Measurements from ENCODE around the gene TRHDE.
"Not testable (repeated sequence)": the region's sequence is repeated elsewhere in the genome, so short reads cannot be mapped to it uniquely, and the experiment has no call there.

The TRHDE gene

DNA sequence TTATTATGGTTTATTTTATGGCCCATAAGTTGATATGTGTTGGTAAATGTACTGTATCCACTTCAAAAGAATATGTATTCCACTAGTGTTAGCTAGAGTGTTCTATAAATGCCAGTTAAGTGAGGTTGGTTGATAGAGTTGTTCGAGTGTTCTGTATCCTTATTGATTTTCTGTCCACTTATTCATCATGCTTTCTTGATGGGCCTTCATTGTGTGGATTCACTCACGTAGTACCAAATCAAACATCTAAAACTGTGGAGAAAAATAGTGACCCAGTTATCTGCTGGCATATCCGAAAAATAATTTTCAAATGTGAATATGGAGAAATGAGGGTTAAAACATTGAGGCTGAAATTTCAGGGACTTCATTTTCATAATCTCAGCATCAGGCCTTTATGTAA is 230.4 kb downstream of the TRHDE start:
- no peak for DNase-seq (ENCODE audit: low read depth in 1 of 2, low spot score in 1 of 2)

DNA sequence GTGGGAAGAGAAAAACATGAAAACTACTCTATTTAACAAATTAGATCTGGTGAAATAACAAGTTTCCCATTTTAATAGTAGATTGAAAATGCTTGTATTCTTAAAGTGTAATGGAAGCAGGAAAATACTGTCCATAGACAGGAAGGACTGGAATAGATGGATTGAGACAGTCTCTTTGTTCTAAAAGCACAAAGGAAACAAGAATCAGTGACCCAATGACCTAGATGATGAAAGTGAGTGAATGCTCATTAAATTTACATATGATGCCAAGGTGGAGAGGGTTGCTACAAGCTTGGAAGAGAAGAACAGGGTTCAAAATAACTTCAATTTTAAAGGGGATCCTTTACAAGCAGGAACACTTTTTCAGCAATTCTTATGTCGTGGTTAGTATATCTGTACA is 233.1 kb downstream of the TRHDE start:
- DNase-seq (ENCODE audit: low read depth in 1 of 2, low spot score in 1 of 2) = no peak

DNA sequence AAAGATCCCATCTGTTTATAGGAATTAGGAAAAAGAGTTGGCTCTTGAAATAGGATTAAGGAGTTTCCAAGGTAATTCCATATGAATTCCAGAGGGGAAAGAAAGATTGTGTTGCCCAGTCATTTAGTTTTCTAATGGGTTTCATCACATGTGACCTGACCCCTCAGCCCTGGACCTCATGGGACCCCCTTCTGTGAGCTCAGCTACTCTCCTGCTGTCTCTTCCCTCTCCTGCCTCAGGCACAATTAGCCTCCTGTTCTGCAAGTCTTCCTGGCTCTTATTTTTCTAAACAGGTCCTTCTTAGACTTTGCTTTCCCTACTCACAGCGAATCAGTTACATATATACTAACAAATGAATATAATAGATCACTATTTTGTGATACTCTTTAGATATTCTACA is 237.7 kb downstream of the TRHDE start:
- no peak for DNase-seq (ENCODE audit: low read depth in 1 of 2, low spot score in 1 of 2)

DNA sequence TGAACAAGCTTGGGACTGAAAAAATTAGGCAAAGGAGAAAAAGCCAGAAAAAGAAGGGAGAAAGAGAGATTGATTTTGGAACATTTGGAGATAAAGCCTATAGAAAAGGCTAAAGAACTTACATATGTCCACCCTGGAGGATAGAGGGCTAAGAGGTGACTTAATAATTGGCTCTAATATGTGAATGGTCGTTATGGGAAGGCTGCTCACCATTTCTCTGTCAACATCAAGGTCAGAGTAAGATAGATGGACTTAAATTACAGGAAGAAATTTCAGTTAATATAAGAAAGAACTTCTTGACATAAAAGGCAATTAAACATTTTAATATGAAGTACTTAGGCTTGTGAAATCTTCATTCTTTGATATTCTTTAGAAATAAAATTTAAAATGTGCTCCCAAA is 238.6 kb downstream of the TRHDE start:
- no peak for DNase-seq (ENCODE audit: low read depth in 1 of 2, low spot score in 1 of 2)

DNA sequence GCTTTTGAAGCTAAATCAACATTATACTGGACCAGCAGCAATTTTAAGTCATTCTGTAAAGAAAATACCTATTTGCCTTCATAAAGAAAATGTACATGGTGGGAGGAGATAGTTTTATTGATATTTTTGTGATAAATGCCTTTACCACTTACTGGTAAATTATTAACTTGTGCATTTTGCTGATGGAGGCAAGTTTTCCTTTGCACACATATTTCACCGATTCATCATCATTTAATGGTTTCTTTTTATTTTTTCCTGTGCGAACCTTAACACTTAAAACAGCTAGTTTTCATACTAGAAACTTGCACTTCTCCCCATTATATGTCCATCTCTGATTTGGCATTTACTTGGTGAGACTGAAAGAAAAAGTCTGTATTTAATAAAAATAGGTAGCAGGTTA is 239.3 kb downstream of the TRHDE start:
- DNase-seq (ENCODE audit: low read depth in 1 of 2, low spot score in 1 of 2) = no peak

DNA sequence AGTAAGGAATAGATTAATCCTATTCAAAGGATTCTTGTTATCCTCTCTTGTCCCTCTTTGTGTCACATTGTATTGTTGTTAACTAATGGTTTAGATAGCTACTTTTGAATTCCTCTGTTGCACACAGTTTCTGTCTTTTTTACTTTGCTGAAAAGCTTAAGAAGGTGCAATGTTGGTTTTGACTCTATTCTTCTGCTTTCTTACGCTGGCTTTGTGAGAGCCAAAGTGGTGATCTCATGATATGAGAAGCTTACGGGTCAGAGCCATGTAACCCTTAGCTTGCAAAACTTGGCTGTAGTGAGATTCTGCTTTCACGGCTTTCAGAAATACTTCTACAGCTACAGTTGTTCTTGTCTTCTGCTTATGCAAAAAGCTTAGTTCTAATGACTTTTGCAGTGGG is 239.7 kb downstream of the TRHDE start:
- DNase-seq (ENCODE audit: low read depth in 1 of 2, low spot score in 1 of 2) = no peak

DNA sequence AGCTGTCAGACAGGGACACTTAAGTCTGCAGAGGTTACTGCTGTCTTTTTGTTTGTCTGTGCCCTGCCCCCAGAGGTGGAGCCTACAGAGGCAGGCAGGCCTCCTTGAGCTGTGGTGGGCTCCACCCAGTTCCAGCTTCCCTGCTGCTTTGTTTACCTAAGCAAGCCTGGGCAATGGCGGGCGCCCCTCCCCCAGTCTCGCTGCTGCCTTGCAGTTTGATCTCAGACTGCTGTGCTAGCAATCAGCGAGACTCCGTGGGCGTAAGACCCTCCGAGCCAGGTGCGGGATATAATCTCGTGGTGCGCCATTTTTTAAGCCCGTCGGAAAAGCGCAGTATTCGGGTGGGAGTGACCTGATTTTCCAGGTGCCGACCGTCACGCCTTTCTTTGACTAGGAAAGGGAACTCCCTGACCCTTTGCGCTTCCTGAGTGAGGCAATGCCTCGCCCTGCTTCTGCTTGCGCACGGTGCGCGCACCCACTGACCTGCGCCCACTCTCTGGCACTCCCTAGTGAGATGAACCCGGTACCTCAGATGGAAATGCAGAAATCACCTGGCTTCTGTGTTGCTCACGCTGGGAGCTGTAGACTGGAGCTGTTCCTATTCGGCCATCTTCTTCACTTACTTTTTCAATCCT is 248.0 kb downstream of the TRHDE start:
- not testable (repeated sequence) for DNase-seq (ENCODE audit: low read depth in 1 of 2, low spot score in 1 of 2)

DNA sequence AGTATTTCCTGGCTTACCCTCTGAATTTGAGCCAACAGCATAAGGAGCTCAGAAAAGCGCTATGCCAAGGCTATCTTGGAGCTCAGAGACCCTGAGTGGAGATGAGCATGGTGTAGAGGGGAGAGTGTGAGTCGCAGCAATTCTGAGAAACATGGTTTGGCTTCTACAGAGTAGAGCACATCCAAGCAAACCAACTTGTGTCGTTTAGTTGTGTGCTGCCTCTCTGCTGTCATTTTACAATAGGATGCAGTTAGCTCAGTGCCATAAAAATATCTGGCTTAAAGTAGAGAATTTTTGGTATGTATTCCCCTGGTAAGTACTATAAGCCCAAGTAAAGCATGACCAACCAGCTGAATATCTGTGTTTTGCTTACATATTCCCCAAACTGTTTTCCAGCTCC is 249.2 kb downstream of the TRHDE start:
- no peak for DNase-seq (ENCODE audit: low read depth in 1 of 2, low spot score in 1 of 2)

DNA sequence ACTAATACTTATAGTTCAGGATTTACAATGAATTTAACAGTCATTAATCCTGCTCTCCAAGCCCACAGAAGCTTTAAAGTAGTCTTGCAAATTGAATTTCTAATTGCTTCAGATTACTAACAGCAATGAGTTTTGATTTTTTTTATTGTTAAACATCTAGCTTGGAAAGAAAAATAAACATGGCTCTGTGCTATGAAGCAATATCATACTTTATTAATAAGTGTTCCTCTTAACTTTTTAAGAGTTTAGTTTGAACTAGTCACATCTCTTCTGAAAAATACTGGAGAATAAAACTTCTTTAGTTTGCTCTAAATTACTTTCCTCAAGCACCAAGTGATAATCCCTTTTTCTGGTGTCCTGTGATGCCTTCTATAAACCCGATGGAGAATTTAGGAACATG is 250.2 kb downstream of the TRHDE start:
- no peak for DNase-seq (ENCODE audit: low read depth in 1 of 2, low spot score in 1 of 2)

DNA sequence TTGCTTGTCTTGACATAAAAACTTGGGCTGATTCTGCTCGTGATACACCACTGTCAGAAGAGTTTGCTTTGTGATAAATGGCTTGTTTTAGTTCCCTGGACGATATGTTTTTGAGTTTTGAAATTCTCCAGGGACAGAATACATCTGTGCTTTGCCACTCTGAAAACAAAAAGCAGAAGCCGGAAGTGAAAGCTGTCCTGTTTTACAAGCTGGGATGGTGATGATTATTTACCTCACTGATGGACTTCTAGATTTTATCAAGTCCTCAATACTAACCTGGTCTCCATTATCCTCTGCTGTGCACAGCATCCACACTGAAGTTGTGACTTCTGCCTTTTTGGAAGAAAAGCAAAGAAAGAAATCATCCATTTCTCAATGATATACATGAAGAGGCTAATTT is 251.6 kb downstream of the TRHDE start:
- no peak for DNase-seq (ENCODE audit: low read depth in 1 of 2, low spot score in 1 of 2)

DNA sequence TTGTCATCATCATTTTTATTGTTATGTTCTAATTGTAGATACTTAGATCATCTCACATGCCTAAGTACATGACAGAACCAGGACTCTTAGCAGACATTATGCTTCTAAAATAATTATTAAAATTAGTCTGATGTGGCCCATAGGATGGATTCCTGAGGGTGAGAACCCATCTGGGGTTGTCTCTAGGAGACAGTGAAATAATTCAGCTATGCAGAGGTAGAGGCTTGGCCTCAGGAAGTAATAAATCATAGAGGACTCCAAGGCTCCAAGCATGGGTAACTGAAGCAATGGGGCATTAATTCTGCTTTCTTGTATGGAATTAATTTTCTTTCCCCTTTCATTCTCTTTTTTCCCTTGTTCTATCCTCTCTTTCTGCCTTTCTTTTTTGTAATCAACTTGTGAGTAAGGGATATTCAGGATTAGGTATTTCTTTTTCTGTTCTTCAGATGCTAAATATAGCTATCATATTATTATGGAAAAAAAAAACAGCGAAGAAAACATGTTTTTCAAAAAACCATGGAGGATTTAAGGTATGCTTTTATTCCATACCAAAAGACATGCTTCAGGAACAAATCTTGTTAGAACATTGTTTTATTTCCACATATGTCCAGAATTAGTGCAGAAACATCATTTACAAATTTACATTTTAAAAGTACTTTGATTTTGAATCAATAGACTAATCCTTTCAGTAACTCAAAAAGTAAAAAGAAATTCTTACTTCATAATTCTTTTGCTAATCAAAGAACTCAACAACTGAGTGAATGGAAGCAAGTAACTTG is 263.2 kb downstream of the TRHDE start:
- no peak for DNase-seq (ENCODE audit: low read depth in 1 of 2, low spot score in 1 of 2)

DNA sequence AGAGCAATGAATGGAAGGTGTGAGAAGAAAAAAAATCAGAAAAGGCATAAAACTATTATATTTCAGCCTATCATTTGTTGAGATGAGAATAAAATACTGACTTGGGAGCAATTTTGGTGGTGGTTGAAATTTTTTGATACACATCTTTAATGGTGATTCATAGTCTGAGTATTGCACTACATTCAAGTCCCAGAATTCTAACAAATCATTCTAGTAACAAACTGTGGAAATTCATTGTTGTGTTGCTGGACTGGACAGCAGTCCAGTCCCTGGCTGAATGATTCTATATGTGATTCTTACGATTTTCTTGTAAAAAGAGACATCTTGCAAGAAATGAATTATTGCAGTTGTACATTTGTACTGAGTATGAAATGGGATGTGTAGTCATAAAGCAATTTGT is 268.6 kb downstream of the TRHDE start:
- no peak for DNase-seq (ENCODE audit: low read depth in 1 of 2, low spot score in 1 of 2)

DNA sequence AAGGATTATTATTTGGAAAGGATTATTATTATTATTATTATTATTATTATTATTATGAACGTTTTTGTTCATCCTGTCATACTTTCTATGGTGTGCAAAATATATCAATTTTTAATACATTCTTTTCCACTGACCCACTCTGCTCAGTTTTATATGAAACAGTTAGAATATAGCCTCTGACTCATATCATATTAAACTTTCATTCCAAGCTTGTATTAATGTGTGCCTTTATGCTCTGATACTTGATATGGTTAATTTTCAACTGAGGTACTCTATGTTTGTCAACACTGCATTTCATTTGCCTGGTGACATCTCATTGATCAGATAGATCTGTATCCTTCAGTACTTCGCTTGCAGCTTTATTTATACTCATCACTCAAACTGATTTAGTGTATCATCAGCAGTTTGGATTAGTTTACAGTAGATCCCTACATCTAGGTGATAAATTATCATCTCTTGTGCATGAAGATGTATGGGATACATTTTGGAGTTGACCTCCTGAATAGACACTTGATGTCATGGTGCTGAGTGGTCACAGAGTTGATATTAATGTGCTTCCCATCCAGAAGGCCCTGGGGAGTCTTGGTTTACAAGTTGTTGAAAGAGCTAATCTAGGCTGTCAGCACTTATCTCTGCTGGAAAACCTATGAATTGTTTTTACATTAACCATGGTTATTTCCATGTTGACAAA is 271.8 kb downstream of the TRHDE start:
- no peak for DNase-seq (ENCODE audit: low read depth in 1 of 2, low spot score in 1 of 2)

DNA sequence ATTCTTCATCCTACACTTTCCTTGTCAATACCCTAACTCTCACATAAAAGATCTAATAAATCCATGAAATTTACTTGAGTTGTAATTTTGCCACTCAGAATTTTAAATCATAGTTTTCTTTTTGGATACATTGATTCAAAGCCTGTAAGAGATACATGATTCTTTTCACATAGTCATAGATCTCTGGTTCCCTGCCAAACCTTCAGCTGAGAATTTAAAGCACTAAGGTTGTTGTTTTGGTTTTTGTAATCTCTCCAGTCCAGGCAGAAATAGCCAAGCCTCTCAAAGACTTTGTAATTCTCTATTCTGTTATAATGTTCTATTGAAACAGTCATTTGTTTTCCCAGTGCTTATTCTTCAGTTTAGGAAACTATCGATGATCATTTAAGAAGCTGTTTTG is 273.9 kb downstream of the TRHDE start:
- DNase-seq (ENCODE audit: low read depth in 1 of 2, low spot score in 1 of 2) = no peak

DNA sequence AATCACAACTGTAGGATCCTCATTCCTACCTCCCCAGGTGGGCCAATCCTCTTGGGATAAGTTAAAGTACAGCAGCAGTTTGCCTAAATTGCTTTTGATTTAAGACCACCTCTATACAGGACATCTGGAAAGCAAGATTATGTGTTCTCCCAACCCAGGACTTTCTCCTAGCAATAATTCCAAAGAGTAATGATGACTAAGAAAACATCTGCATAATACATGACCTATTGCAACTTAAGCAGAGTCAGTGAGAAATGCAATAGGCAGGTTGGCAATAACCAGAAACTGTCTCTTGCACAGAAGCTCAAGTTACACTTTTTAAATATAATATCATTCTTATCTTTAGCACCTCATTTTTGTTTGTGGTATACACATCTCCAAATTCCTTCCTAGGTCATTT is 275.4 kb downstream of the TRHDE start:
- DNase-seq (ENCODE audit: low read depth in 1 of 2, low spot score in 1 of 2) = no peak

DNA sequence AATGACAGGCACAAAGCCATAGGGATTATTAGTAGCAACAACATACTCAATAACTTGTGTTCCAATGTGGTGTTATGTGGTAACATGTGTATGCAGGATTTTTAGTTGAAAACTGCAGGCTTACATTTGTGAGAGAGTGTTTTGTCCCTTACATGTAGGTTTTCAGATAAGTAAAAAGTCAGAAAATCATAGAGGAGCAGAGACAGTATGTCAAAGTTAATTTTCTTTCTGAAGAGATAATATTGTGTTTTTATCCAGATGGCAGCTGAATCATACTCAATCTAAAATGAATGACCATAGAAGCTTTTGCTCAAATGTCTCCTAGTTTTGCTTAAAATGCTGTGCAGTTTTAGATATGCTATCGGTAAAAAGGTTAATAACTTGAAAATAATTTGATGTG is 277.0 kb downstream of the TRHDE start:
- no peak for DNase-seq (ENCODE audit: low read depth in 1 of 2, low spot score in 1 of 2)

DNA sequence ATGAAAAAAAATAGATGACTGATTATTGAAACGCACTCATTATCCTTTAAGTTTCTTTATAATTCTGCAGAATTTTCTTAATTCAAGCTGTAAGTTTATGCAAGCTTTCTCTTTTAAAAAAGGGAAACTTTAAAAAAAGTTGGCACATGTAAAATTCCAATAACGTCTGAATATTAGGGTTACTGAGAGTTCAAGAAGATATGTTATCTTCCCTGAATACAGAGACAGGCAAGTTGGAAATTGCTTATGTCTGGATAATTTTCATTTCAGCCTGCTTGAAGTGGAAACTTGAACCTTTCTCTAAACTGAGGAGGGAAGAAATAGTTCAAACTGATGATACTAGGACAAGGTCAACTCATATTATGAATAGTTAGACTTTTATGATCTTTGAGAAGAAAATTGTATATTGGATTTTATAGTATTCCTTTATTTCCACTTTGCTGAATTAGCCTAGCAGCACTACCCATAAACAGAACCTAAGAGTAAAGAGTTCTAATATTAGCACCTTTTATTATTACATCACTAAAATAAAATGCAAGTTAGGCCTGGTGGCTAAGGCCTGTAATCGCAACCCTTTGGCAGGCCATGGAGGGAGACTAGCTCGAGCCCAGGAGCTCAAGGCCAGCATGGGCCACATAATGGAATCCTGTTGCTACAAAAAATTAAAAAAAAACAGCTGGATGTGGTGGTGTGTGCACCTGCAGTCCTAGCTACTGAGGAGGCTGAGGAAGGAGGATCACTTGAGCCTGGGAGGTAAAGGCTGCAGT is 288.0 kb downstream of the TRHDE start:
- DNase-seq (ENCODE audit: low read depth in 1 of 2, low spot score in 1 of 2) = no peak

DNA sequence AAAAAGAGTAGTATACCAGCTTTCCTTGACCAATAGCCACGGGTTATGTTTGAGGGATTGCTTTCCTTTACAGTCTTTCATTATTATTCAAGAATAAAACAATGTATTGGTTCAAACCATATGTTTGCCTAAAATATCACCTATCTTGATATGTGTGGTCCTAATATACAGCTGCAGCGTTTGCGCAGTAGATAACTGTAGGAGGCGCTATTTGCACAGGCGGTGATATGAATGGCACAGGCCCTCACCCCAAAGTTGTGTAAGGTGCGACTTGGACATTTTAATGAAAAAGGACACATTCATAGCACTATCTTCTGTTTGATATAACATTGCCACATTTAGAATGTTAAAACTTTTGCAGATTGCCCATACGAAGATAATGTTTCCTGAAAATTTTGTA is 298.4 kb downstream of the TRHDE start:
- no peak for DNase-seq (ENCODE audit: low read depth in 1 of 2, low spot score in 1 of 2)

DNA sequence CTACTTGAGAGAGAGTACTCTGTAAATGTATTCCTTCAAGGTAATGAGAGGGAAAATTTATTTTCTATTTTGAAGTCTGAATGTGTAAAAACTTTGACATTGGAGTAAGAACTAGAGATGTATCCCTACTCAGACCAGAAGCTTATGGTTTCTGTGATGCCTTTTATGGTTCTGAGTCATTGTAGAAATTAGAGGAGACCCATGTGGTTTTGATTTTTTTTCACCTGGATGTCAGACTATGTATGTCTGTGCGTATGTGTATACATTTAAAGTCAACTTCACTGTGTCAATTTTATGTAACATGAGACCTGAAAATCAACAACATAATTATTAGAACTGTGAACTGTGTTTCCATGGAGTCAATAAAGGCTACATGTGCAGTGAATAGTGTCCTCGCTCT is 302.0 kb downstream of the TRHDE start:
- no peak for DNase-seq (ENCODE audit: low read depth in 1 of 2, low spot score in 1 of 2)

DNA sequence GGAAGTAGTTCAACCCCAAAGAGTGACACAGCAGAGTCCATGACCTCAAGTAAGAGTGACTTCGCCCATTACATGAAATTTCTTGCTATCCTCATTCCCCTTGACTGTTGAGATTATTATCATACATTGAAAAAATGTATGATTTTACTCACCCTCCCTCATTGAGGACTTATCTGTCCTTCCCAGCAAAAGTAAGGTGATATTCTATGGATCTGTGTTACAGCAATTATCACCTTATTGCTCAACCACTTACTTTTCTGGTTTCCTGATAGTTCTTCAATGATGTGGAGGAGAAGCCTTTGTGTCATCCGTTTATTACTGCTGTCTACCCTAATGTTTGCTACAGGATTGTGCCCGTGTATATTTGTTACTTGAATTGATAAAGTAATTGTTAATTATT is 306.2 kb downstream of the TRHDE start:
- no peak for DNase-seq (ENCODE audit: low read depth in 1 of 2, low spot score in 1 of 2)

DNA sequence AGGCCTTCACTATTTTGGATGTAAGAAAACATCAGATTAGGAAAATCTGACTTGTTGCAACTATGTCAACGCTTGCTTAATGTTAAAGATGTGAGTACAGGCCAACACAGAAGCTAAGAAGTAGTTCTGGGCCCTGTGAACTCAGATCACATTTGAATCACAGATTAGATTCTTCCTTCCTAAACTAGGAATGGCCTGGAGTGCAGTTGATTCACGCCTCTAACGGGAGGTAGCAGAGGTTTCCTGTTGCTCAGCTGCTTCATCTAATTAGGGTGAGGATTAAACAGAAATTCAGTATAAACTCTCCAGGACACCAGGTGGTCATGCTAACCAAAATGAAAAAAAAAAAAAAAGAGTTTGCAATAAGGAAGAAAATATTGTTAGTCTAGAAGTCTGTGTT is 314.3 kb downstream of the TRHDE start:
- no peak for DNase-seq (ENCODE audit: low read depth in 1 of 2, low spot score in 1 of 2)

DNA sequence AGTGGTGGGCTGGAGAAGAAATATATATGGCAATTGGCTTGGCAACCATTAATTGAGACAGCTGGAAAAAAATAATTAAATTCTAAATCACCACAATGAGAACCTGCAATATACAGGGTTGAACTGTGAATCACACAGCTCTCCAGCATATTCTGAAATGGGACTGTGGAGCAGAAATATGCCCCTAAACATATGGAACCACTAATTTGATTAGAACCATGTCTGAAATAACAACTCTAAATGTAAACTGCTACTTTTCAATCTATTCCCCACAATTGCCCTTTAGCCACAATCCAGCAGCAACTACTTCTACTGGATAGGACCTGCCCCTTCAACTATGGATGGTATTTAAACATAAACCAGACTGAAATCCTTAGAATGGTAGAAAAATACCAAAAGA is 330.4 kb downstream of the TRHDE start:
- no peak for DNase-seq (ENCODE audit: low read depth in 1 of 2, low spot score in 1 of 2)
